MM.1S (cell line): ENCODE data around the gene BMP7.

Experiments used
- DNase-seq: peaks from one replicate; pipeline ENCODE4 v3.0.0-alpha.2; 2015
- H2AFZ ChIP-seq: fragments of 300-600 bp; sonication (generic); 2 replicates; pipeline ENCODE4 v1.6.0; 2016; ENCODE audit warnings: antibody characterized with exemption, low read length
- H3F3A ChIP-seq: fragments of 300-600 bp; sonication (generic); 2 replicates; pipeline ENCODE4 v1.6.1; 2016; ENCODE audit warnings: mild to moderate bottlenecking, antibody characterized with exemption, low read length, moderate library complexity, mixed read lengths; ENCODE audit not compliant: insufficient read depth
- H3K27ac ChIP-seq: fragments of 300-600 bp; sonication (generic); 2 replicates; pipeline ENCODE4 v1.5.1; 2016; ENCODE audit warnings: mild to moderate bottlenecking, low read length
- H3K27me3 ChIP-seq: fragments of 300-600 bp; sonication (generic); replicated peaks from 2 replicates; pipeline ENCODE4 v1.6.0; 2016; ENCODE audit warnings: low read length; ENCODE audit not compliant: insufficient read depth
- H3K36me3 ChIP-seq: fragments of 300-600 bp; sonication (generic); replicated peaks from 2 replicates; pipeline ENCODE4 v1.6.1; 2016; ENCODE audit warnings: mild to moderate bottlenecking, low read length, mixed read lengths; ENCODE audit not compliant: insufficient read depth
- H3K4me1 ChIP-seq: fragments of 300-600 bp; sonication (generic); 2 replicates; pipeline ENCODE4 v1.6.1; 2016; ENCODE audit warnings: low read length, mixed read lengths
- H3K4me2 ChIP-seq: fragments of 300-600 bp; sonication (generic); 2 replicates; pipeline ENCODE4 v1.6.0; 2016; ENCODE audit warnings: low read depth, low read length
- H3K4me3 ChIP-seq: fragments of 300-600 bp; sonication (generic); 2 replicates; pipeline ENCODE4 v1.5.1; 2016; ENCODE audit warnings: low read length, mixed read lengths
- H3K79me2 ChIP-seq: fragments of 300-600 bp; sonication (generic); 2 replicates; pipeline ENCODE4 v1.6.1; 2016; ENCODE audit warnings: mixed run types, low read length, mixed read lengths
- H3K9ac ChIP-seq: fragments of 300-600 bp; sonication (generic); 2 replicates; pipeline ENCODE4 v1.6.1; 2016; ENCODE audit warnings: low read length, mixed read lengths
- H3K9me2 ChIP-seq: fragments of 300-600 bp; sonication (generic); replicated peaks from 2 replicates; pipeline ENCODE4 v1.6.1; 2016; ENCODE audit warnings: mild to moderate bottlenecking, low read length, mixed read lengths; ENCODE audit not compliant: insufficient read depth
- H3K9me3 ChIP-seq: fragments of 300-600 bp; sonication (generic); replicated peaks from 2 replicates; pipeline ENCODE4 v1.6.1; 2016; ENCODE audit warnings: mild to moderate bottlenecking, low read length, mixed read lengths; ENCODE audit not compliant: insufficient read depth
- H4K20me1 ChIP-seq: fragments of 300-600 bp; sonication (generic); 2 replicates; pipeline ENCODE4 v1.6.1; 2016; ENCODE audit warnings: mild to moderate bottlenecking, low read length, moderate library complexity, mixed read lengths; ENCODE audit not compliant: insufficient read depth
- CTCF ChIP-seq: fragments of 300-600 bp; sonication (generic); IDR thresholded peaks from 2 replicates; pipeline ENCODE4 v1.5.1; 2016; ENCODE audit warnings: antibody characterized with exemption, low read length, mixed read lengths
- EZH2 ChIP-seq: fragments of 300-600 bp; sonication (generic); optimal IDR thresholded peaks from 2 replicates; pipeline ENCODE3; 2017; ENCODE audit warnings: low read depth, mild to moderate bottlenecking, antibody characterized with exemption, low read length, mixed read lengths
- EZH2phosphoT487 ChIP-seq: fragments of 300-600 bp; sonication (generic); IDR thresholded peaks from 2 replicates; pipeline ENCODE4 v1.6.1; 2018; ENCODE audit warnings: antibody characterized with exemption, low read length

BMP7 gene

GRCh38 chr20:57272883-57273535 is 6.6 kb upstream of the BMP7 start:
- TF ChIP-seq EZH2phosphoT487 (no peak), EZH2 (no peak)
- no peak for DNase-seq
- no peaks in the 10 kb centered on the region for H3K4me1 ChIP-seq
- H2AFZ ChIP-seq: no peak overlapping the region
- no peaks in the 10 kb centered on the region for H3K9me2 ChIP-seq
- no peak overlapping the region for H3K9ac ChIP-seq
- H3K27ac ChIP-seq: no peak overlapping the region
- H3K79me2 ChIP-seq: no peaks in the 10 kb centered on the region
- H3K27me3 ChIP-seq: peaks cover 23% of the 10 kb centered on the region
- no peaks in the 10 kb centered on the region for H4K20me1 ChIP-seq
- no peak overlapping the region for H3K4me3 ChIP-seq
- no peaks in the 10 kb centered on the region for H3K36me3 ChIP-seq
- no peak overlapping the region for H3K4me2 ChIP-seq
- H3K9me3 ChIP-seq: no peaks in the 10 kb centered on the region
- no peaks in the 10 kb centered on the region for H3F3A ChIP-seq

GRCh38 chr20:57270204-57270984 is 4.0 kb upstream of the BMP7 start:
- Histone ChIP-seq H3K4me3 (no peak overlapping the region), H3K36me3 (no peaks in the 10 kb centered on the region), H3K9me3 (no peaks in the 10 kb centered on the region), H2AFZ (no peak overlapping the region), H3K27ac (no peak overlapping the region), H3K4me1 (no peaks in the 10 kb centered on the region), H3K4me2 (no peak overlapping the region), H3K9ac (no peak overlapping the region), H3K9me2 (no peaks in the 10 kb centered on the region), H3K79me2 (no peaks in the 10 kb centered on the region), H3F3A (no peaks in the 10 kb centered on the region), H4K20me1 (no peaks in the 10 kb centered on the region), H3K27me3 (peaks cover 41% of the 10 kb centered on the region)
- peak; percentile 16 for DNase-seq
- TF ChIP-seq EZH2phosphoT487: no peak
- peak; percentile 8; the same call in 1 of the 2 replicates for TF ChIP-seq CTCF
- no peak for TF ChIP-seq EZH2

GRCh38 chr20:57269148-57269984 is 2.9 kb upstream of the BMP7 start:
- H3K9me3 ChIP-seq: no peaks in the 10 kb centered on the region
- no peak overlapping the region for H3K4me3 ChIP-seq
- H3F3A ChIP-seq: no peaks in the 10 kb centered on the region
- H3K4me2 ChIP-seq: no peak overlapping the region
- no peaks in the 10 kb centered on the region for H3K4me1 ChIP-seq
- H3K36me3 ChIP-seq: no peaks in the 10 kb centered on the region
- H3K9me2 ChIP-seq: no peaks in the 10 kb centered on the region
- no peaks in the 10 kb centered on the region for H3K79me2 ChIP-seq
- TF ChIP-seq CTCF (no peak), EZH2 (no peak), EZH2phosphoT487 (no peak)
- no peak for DNase-seq
- H3K27ac ChIP-seq: no peak overlapping the region
- no peak overlapping the region for H3K9ac ChIP-seq
- H2AFZ ChIP-seq: no peak overlapping the region
- no peaks in the 10 kb centered on the region for H4K20me1 ChIP-seq
- peaks cover 49% of the 10 kb centered on the region for H3K27me3 ChIP-seq
